Esophagus (tissue), 2 donors: ENCODE measurements around the gene CLINT1. TPM values are rescaled to one million over a fixed set of nuclear protein-coding genes. Genes with fewer than 3 reads are reported as not detected.

ENCODE experiments used
- H3K27ac ChIP-seq, 2 donors: one replicate each; pipeline ENCODE4 v1.5.1; 2013; ENCODE audit warnings: low read depth in 2 of 2, mild to moderate bottlenecking in 2 of 2, inconsistent platforms in 1 of 2, low read length in 1 of 2, moderate library complexity in 1 of 2
- H3K27me3 ChIP-seq, 2 donors: one replicate each; pipeline ENCODE4 v1.6.1; 2013; ENCODE audit warnings: low read length in 2 of 2, control low read depth in 1 of 2, mild to moderate bottlenecking in 1 of 2; ENCODE audit not compliant: insufficient read depth in 2 of 2, control insufficient read depth in 1 of 2
- H3K36me3 ChIP-seq, 2 donors: one replicate each; pipeline ENCODE4 v1.6.1; 2013; ENCODE audit warnings: low read length in 1 of 2; ENCODE audit not compliant: control insufficient read depth in 2 of 2, insufficient read depth in 2 of 2
- H3K4me1 ChIP-seq, 2 donors: one replicate each; pipeline ENCODE4 v1.6.1; 2013; ENCODE audit warnings: low read length in 1 of 2; ENCODE audit not compliant: control insufficient read depth in 2 of 2, insufficient read depth in 2 of 2
- H3K4me3 ChIP-seq, 2 donors: one replicate each; pipeline ENCODE4 v1.5.1; 2013; ENCODE audit warnings: low read length in 2 of 2, mild to moderate bottlenecking in 2 of 2, low read depth in 1 of 2, moderate library complexity in 1 of 2
- H3K9me3 ChIP-seq, 2 donors: one replicate each; pipeline ENCODE4 v1.6.1; 2013; ENCODE audit warnings: mild to moderate bottlenecking in 2 of 2, low read depth in 1 of 2, low read length in 1 of 2, moderate library complexity in 1 of 2; ENCODE audit not compliant: control insufficient read depth in 2 of 2, insufficient read depth in 1 of 2
- WGBS, 2 donors: extraction: QIAGEN DNeasy Blood & Tissue Kit; methylation state at CpG; one replicate each; pipeline ENCODE4 v1.1.7; 2013; 5-methylcytosine and 5-hydroxymethylcytosine counted together
- polyA plus RNA-seq, 2 donors: library from polyadenylated mRNA; stranded (reverse); fragments of 200-250 nt; gene quantifications; one replicate each; pipeline ENCODE4 v1.2.3, GENCODE V29; 2013
- donor health status: healthy with polysubstance abuse.
- donor health status: Bipolar disorder and iron deficiency.

The CLINT1 gene
- polyA plus RNA-seq, 2 donors: 59.1 to 75.2 TPM

DNA sequence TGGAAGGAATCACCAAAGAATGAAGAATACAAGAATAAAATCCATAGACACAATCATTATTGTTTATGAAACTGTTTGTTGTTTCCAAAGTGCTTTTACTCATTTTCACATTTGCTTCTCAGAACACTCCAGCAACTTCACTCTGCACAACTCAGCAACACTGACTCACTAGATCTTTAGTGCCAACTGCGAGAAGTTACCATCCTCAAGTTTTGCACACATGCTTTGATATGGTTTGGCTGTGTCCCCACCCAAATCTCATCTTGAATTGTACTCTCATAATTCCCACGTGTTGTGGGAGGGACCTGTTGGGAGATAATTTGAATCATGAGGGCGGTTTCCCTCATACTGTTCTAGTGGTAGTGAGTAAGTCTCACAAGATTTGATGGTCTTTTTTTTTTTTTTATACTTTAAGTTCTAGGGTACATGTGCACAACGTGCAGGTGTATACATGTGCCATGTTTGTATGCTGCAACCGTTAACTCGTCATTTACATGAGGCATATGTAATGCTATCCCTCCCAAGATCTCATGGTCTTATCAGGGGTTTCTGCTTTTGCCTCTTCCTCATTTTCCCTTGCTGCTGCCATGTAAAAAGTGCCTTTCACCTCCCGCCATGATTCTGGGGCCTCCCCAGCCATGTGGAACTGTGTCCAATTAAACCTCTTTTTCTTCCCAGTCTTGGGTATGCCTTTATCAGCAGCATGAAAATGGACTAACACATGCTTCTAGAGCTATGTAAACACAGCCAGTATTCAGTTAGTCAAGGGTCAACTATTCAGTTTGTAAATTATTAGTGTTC, 36.9 kb downstream of the CLINT1 start:
- H3K4me1 ChIP-seq: peaks cover 0 to 2% of the 10 kb centered on the region in 2 donors
- H3K27ac ChIP-seq: peak overlapping the region in 1 of 2 donors; percentile 31
- 85 to 86% methylated on average over 7 of the region's 7 CpGs for WGBS, 2 donors
- no peak overlapping the region for H3K4me3 ChIP-seq
- peaks cover 0 to 2% of the 10 kb centered on the region in 2 donors for H3K36me3 ChIP-seq
- H3K9me3 ChIP-seq: no peaks in the 10 kb centered on the region
- no peaks in the 10 kb centered on the region for H3K27me3 ChIP-seq

DNA sequence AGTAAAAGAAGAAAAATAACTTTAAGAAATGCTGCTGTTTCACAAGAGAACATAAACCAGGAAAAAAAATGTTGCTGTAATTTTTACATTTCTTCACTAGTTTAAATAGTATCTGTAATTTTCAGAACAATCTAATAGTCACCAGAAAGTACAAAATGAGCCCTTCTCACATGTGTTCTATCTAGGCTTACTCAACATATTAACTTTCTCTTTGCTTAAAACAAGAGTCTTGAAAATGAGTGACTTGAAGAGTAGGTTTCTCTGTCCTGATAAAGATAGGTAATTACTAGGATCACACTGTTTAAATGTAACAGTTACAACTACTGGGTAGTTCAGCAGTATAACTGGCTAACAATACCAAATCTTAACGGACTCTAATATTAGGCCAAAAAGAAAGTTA, 37.5 kb downstream of the CLINT1 start:
- Histone ChIP-seq H3K9me3 (no peaks in the 10 kb centered on the region), H3K36me3 (peaks cover 0 to 2% of the 10 kb centered on the region in 2 donors), H3K27me3 (no peaks in the 10 kb centered on the region), H3K27ac (no peak overlapping the region), H3K4me3 (no peak overlapping the region), H3K4me1 (peaks cover 0 to 2% of the 10 kb centered on the region in 2 donors)
- WGBS, 2 donors: 85 to 90% methylated on average over 1 of the region's 1 CpG

DNA sequence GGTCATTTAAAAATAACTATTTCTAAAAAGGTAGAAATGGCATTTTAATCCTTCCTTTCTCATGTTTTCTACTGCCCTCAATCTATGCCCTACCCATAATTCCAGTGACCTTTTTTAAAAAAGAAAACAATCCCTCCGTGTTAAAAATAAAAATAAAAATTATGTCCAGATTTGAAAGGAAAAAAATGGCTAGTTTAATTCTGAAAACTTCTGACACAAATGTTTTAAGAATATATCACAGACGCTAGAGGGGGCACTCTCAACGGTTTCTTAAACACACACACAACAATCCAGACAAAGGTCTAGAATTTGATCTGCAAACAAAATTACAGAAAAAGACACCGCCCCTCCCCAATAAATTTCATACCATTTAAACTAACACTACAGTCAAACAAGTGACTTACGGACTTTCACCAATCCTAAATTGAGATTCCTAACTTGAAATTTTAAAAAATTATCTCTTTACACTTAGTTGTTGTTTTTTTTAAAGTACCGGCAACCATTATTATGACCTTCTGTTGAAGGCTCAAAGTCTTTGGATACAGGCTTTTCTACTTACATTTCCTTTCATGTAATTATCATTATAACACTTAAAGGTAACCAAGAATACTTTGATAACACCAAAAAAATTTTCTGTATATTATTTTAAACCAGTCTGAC, 38.2 kb downstream of the CLINT1 start:
- Histone ChIP-seq H3K4me3 (no peak overlapping the region), H3K36me3 (peaks cover 0 to 2% of the 10 kb centered on the region in 2 donors), H3K4me1 (peaks cover 0 to 2% of the 10 kb centered on the region in 2 donors), H3K27me3 (no peaks in the 10 kb centered on the region), H3K27ac (no peak overlapping the region), H3K9me3 (no peaks in the 10 kb centered on the region)
- WGBS, 2 donors: 27 to 29% methylated on average over 6 of the region's 6 CpGs

DNA sequence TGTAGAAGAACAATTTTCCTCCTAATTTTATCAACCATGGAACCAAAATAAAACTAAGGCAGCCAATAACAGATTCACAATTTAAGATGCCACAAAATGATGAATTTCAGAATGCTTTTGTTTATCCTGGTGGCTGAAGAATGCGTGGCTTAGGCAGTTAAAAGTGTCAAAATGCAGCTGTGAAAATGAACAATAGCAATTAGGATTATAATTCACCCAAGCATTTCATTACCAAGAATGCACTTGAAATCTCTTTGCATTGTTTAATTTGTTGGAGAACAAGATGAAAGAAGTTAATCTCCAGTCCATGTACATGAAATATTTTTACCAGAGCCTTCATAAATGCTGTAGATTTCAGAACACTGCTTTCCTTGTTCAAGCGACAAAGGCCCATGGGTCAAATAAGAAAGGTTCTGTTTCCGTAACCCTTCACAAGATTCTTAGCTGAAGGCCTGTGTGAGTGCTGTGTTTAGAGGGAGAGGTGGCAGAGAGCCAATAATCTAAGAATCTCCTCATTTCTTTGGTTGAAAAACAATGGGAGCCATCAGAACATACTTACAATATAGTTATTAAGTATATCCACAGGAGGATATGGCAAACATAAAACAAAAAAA, 39.3 kb downstream of the CLINT1 start:
- 48 to 50% methylated on average over 3 of the region's 3 CpGs for whole genome bisulfite sequencing, 2 donors
- H3K9me3 ChIP-seq: no peaks in the 10 kb centered on the region
- H3K27me3 ChIP-seq: no peaks in the 10 kb centered on the region
- H3K27ac ChIP-seq: no peak overlapping the region
- peaks cover 0 to 2% of the 10 kb centered on the region in 2 donors for H3K4me1 ChIP-seq
- H3K36me3 ChIP-seq: peaks cover 0 to 2% of the 10 kb centered on the region in 2 donors
- no peak overlapping the region for H3K4me3 ChIP-seq

DNA sequence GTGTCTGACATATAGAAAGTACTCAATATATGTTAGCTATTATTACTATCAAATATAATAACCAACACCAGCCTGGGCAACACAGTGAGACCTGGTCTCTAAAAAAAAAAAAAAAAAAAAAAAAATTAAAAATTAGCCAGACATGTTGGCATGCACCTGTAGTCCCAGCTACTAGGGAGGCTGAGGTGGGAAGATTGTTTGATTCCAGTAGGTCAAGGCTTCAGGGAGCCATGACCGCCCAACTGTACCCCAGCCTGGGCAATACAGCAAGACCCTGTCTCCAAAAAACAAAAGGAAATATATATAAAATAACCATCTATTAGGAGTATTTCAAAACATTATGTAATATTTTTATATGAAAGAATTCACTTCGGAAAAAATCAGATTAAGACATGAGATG, 40.6 kb downstream of the CLINT1 start:
- Histone ChIP-seq H3K27ac (no peak overlapping the region), H3K4me3 (no peak overlapping the region), H3K9me3 (no peaks in the 10 kb centered on the region), H3K36me3 (no peaks in the 10 kb centered on the region), H3K4me1 (no peaks in the 10 kb centered on the region), H3K27me3 (no peaks in the 10 kb centered on the region)
- WGBS, 2 donors: 92% methylated on average over 2 of the region's 2 CpGs

DNA sequence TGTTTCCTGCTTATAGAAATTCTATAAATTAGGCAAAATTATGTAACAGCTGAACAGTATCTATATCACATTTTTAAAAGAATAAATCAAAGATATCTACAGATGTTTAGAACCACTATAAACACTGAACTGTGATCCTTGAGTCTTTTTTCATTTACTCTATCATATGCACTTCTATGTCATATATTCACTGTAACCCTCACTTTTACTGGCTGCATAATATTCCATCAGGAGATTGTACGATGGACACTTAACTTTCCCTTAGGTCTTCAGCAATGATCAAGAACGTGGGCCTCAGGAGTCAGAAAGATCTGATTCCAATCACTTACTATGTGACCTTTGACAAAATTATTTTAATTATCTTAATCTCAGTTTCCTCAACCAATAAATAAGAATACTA, 41.0 kb downstream of the CLINT1 start:
- Histone ChIP-seq H3K27me3 (no peaks in the 10 kb centered on the region), H3K4me1 (no peaks in the 10 kb centered on the region), H3K27ac (no peak overlapping the region), H3K36me3 (no peaks in the 10 kb centered on the region), H3K4me3 (no peak overlapping the region), H3K9me3 (no peaks in the 10 kb centered on the region)
- WGBS, 2 donors: 95 to 96% methylated on average over 2 of the region's 2 CpGs

DNA sequence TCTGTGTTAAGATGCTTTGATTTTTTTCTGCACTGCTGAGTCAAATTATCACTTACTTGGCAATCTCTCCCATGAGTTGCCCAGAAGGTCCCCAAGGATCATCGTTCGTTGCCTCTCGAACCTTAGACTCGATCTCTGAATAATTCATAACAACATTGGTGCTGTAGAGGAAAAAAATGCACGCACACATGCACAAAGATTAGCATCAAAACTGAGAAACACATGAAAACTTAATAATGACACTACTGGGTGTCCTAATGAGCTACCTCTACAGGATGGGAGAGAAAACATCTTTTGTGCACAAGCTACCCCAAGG, 41.6 kb downstream of the CLINT1 start:
- 61 to 68% methylated on average over 5 of the region's 5 CpGs for WGBS, 2 donors
- Histone ChIP-seq H3K4me3 (no peak overlapping the region), H3K27ac (no peak overlapping the region), H3K4me1 (no peaks in the 10 kb centered on the region), H3K27me3 (no peaks in the 10 kb centered on the region), H3K9me3 (no peaks in the 10 kb centered on the region), H3K36me3 (no peaks in the 10 kb centered on the region)

DNA sequence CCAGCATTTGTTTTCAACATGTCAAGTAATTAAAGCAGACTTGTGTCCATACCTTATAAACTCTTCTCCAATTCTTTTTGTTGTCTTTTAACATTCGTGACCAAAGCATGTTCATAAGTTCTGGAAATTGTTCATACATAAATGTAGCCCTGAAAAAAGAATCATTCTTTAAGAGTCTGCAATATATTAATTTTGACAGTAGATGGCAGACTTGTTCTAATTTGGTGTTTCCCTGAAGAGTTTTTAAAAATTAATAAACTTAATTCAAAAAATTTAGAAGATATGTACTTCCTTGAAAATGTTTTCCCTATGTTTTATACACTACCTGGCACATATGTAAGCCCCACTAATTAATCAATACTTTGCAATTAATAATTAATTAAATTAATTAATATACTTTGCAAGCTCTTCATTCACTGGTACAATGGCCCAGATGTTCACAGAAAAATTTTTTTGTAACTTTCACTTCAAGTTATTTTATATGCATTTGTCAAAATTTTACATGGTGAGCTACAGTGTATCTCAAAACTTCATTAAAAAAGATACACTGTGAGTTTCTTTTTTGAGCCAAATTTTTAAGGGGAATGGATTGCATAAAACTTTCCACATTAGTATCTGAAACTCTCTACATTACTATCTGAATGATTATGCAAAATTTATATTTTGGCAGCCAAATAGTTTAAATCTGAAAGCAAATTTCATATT, 42.1 kb downstream of the CLINT1 start:
- WGBS, 2 donors: 23 to 28% methylated on average over 1 of the region's 1 CpG
- Histone ChIP-seq H3K4me1 (no peaks in the 10 kb centered on the region), H3K9me3 (no peaks in the 10 kb centered on the region), H3K36me3 (no peaks in the 10 kb centered on the region), H3K27ac (no peak overlapping the region), H3K27me3 (no peaks in the 10 kb centered on the region), H3K4me3 (no peak overlapping the region)

DNA sequence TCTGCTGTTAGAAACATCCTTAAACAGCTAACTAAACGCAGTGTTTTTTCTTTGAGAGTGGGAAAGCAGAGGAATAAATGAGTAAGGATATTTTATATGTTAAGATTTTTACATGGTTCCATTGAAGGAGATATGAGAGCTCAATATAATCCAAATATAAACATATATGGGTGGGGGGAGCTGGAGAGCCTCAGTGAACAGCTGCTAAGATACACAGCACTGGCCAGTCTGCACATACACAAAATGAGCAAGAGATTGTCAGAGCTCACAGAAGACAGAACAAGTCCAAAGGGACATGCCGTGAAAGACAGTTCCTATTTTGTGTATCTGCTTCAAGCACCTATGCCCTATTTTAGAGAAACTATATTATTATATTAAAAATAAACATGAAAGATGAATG, 46.9 kb downstream of the CLINT1 start:
- no peaks in the 10 kb centered on the region for H3K4me1 ChIP-seq
- no peak overlapping the region for H3K27ac ChIP-seq
- H3K4me3 ChIP-seq: no peak overlapping the region
- 76 to 87% methylated on average over 2 of the region's 2 CpGs for WGBS, 2 donors
- no peaks in the 10 kb centered on the region for H3K9me3 ChIP-seq
- no peaks in the 10 kb centered on the region for H3K36me3 ChIP-seq
- H3K27me3 ChIP-seq: no peaks in the 10 kb centered on the region
